TTC549 (cell line): Measurements from ENCODE around the gene TAAR8.
"Not testable (repeated sequence)": the region's sequence is repeated elsewhere in the genome, so short reads cannot be mapped to it uniquely, and the experiment has no call there.

ENCODE experiments used
- FAIRE-seq: peaks from 2 replicates; lab custom pipeline; 2012; peaks lifted over from hg19 to GRCh38; lab: Jason Lieb, UNC

The TAAR8 gene

GRCh38 chr6:132544826-132545225, 7.6 kb upstream of the TAAR8 start:
- FAIRE-seq, result no peak

GRCh38 chr6:132548746-132549463, 3.6 kb upstream of the TAAR8 start:
- FAIRE-seq, result no peak

GRCh38 chr6:132551214-132551613, 1.3 kb upstream of the TAAR8 start:
- no peak for FAIRE-seq

- not testable (repeated sequence) for FAIRE-seq
Observed at GRCh38 chr6:132560087-132560486, 7.6 kb downstream of the TAAR8 start.

- no peak for FAIRE-seq
Observed at GRCh38 chr6:132566404-132566803, 13.9 kb downstream of the TAAR8 start.

GRCh38 chr6:132567566-132567965, 15.1 kb downstream of the TAAR8 start:
- no peak for FAIRE-seq

GRCh38 chr6:132568611-132569010, 16.1 kb downstream of the TAAR8 start:
- no peak for FAIRE-seq

GRCh38 chr6:132569170-132569569, 16.7 kb downstream of the TAAR8 start:
- FAIRE-seq, result no peak

- no peak for FAIRE-seq
Observed at GRCh38 chr6:132570221-132570777, 17.8 kb downstream of the TAAR8 start, which contains the start of gene TAAR6. Gene TAAR6, plus strand, starts transcription at chr6:132570322. Its CDS starts 0 bp downstream, at chr6:132570322.

GRCh38 chr6:132571774-132572173, 19.3 kb downstream of the TAAR8 start:
- FAIRE-seq, result no peak

- no peak for FAIRE-seq
Observed at GRCh38 chr6:132584698-132585097, 32.2 kb downstream of the TAAR8 start.

GRCh38 chr6:132587424-132587823, 35.0 kb downstream of the TAAR8 start:
- no peak for FAIRE-seq

GRCh38 chr6:132589454-132589853, 37.0 kb downstream of the TAAR8 start, which contains the start of gene TAAR5:
Gene TAAR5, minus strand, starts transcription at chr6:132589741. Its CDS starts 55 bp downstream, at chr6:132589686.
- no peak for FAIRE-seq

- FAIRE-seq, result no peak
Observed at GRCh38 chr6:132590362-132590761, 37.9 kb downstream of the TAAR8 start.

GRCh38 chr6:132592855-132593254, 40.4 kb downstream of the TAAR8 start:
- no peak for FAIRE-seq

- no peak for FAIRE-seq
Observed at GRCh38 chr6:132596201-132596600, 43.7 kb downstream of the TAAR8 start.

- no peak for FAIRE-seq
Observed at GRCh38 chr6:132598473-132598872, 46.0 kb downstream of the TAAR8 start.

- not testable (repeated sequence) for FAIRE-seq
Observed at GRCh38 chr6:132600900-132601299, 48.4 kb downstream of the TAAR8 start.
